Type B pancreatic cell (in vitro differentiated cells): ENCODE measurements around the gene DGKZ. TPM values are rescaled to one million over a fixed set of nuclear protein-coding genes. Genes with fewer than 3 reads are reported as not detected.

ENCODE experiments used
- DNase-seq: peaks from one replicate; pipeline ENCODE4 v3.0.0; 2021; ENCODE audit warnings: mixed read lengths; ENCODE audit not compliant: unreplicated experiment; ENCODE audit errors: extremely low spot score
- H3K27ac Mint-ChIP-seq: 2 replicates; pipeline ENCODE4 v1.8.0; 2021; ENCODE audit warnings: mild to moderate bottlenecking, mixed read lengths
- H3K27me3 Mint-ChIP-seq: 2 replicates; pipeline ENCODE4 v1.8.0; 2021; ENCODE audit warnings: mixed read lengths
- H3K36me3 Mint-ChIP-seq: 2 replicates; pipeline ENCODE4 v1.8.0; 2021; ENCODE audit warnings: mixed read lengths
- H3K4me1 Mint-ChIP-seq: one replicate; pipeline ENCODE4 v1.8.0; 2021; ENCODE audit warnings: mixed read lengths; ENCODE audit not compliant: unreplicated experiment
- H3K4me3 Mint-ChIP-seq: 2 replicates; pipeline ENCODE4 v1.8.0; 2021; ENCODE audit warnings: mild to moderate bottlenecking, mixed read lengths
- H3K9me3 Mint-ChIP-seq: 2 replicates; pipeline ENCODE4 v1.8.0; 2021; ENCODE audit warnings: mixed read lengths
- CTCF ChIP-seq: fragments of 200-600 bp; sonication (generic); conservative IDR thresholded peaks from 2 replicates; pipeline ENCODE4 v1.5.0; 2021; ENCODE audit warnings: antibody characterized with exemption, mild to moderate bottlenecking
- total RNA-seq: library from RNA; stranded (reverse); gene quantifications from 2 replicates; pipeline ENCODE4 v1.2.1, GENCODE V29; 2021; ENCODE audit warnings: low replicate concordance

DGKZ gene
- total RNA-seq, 1 donor from 2014 or later: 50.0 TPM

GRCh38 chr11:46382646-46383403 lies 35.6 kb downstream of the DGKZ start:
- H3K27ac Mint-ChIP-seq: peak overlapping the region; percentile 46
- H3K4me3 Mint-ChIP-seq: peak overlapping the region; percentile 91
- H3K4me1 Mint-ChIP-seq: peaks cover 7% of the 10 kb centered on the region
- no peak for DNase-seq
- peak; percentile 79 for TF ChIP-seq CTCF
- peaks cover 5% of the 10 kb centered on the region for H3K36me3 Mint-ChIP-seq
- H3K9me3 Mint-ChIP-seq: no peaks in the 10 kb centered on the region
- peaks cover 18% of the 10 kb centered on the region for H3K27me3 Mint-ChIP-seq

GRCh38 chr11:46383404-46383758 lies 36.1 kb downstream of the DGKZ start:
- peak overlapping the region; percentile 46 for H3K27ac Mint-ChIP-seq
- H3K4me1 Mint-ChIP-seq: peaks cover 12% of the 10 kb centered on the region
- peak; percentile 14 for TF ChIP-seq CTCF
- H3K36me3 Mint-ChIP-seq: peaks cover 3% of the 10 kb centered on the region
- no peaks in the 10 kb centered on the region for H3K9me3 Mint-ChIP-seq
- H3K4me3 Mint-ChIP-seq: peak overlapping the region; percentile 91
- DNase-seq: no peak
- peaks cover 24% of the 10 kb centered on the region for H3K27me3 Mint-ChIP-seq

- no peak for DNase-seq
- Mint-ChIP-seq H3K36me3 (peaks cover 3% of the 10 kb centered on the region), H3K27me3 (peaks cover 31% of the 10 kb centered on the region), H3K9me3 (no peaks in the 10 kb centered on the region), H3K4me3 (peak overlapping the region; percentile 91), H3K27ac (peak overlapping the region; percentile 46), H3K4me1 (peaks cover 17% of the 10 kb centered on the region)
- no peak for TF ChIP-seq CTCF
Measured at GRCh38 chr11:46383974-46384701, 36.9 kb downstream of the DGKZ start.

- Mint-ChIP-seq H3K4me1 (peaks cover 14% of the 10 kb centered on the region), H3K4me3 (peak overlapping the region; percentile 65), H3K27me3 (peaks cover 44% of the 10 kb centered on the region), H3K36me3 (peaks cover 3% of the 10 kb centered on the region), H3K9me3 (no peaks in the 10 kb centered on the region), H3K27ac (peak overlapping the region; percentile 58)
- no peak for DNase-seq
- TF ChIP-seq CTCF: no peak
Measured at GRCh38 chr11:46385169-46386004, 38.1 kb downstream of the DGKZ start.

GRCh38 chr11:46386005-46386578 lies 38.8 kb downstream of the DGKZ start:
- DNase-seq: no peak
- Mint-ChIP-seq H3K4me1 (peaks cover 14% of the 10 kb centered on the region), H3K4me3 (peak overlapping the region; percentile 21), H3K27me3 (peaks cover 49% of the 10 kb centered on the region), H3K27ac (no peak overlapping the region), H3K9me3 (no peaks in the 10 kb centered on the region), H3K36me3 (peaks cover 3% of the 10 kb centered on the region)
- no peak for TF ChIP-seq CTCF
